ENCODE results near the gene ATP8A2. TPM values are rescaled to one million over a fixed set of nuclear protein-coding genes. Genes with fewer than 3 reads are reported as not detected.

The ATP8A2 gene
- total RNA-seq, 1 experiment from 2014 or later, result not detected

GRCh38 chr13:25876247-25876646 is 504.5 kb downstream of the ATP8A2 start:
- in situ Hi-C loops (cut with HindIII; ENCODE audit: low sequenced_read_pairs), result no loop called here

GRCh38 chr13:25879466-25879865 is 507.7 kb downstream of the ATP8A2 start:
- in situ Hi-C loops (cut with HindIII; ENCODE audit: low sequenced_read_pairs), result no loop called here
- DNase-seq (ENCODE audit: low spot score), result no peak

More at GRCh38 chr13:25876247-25876646, 504.5 kb downstream of the ATP8A2 start:
- DNase-seq (ENCODE audit: low spot score), result no peak

DNA sequence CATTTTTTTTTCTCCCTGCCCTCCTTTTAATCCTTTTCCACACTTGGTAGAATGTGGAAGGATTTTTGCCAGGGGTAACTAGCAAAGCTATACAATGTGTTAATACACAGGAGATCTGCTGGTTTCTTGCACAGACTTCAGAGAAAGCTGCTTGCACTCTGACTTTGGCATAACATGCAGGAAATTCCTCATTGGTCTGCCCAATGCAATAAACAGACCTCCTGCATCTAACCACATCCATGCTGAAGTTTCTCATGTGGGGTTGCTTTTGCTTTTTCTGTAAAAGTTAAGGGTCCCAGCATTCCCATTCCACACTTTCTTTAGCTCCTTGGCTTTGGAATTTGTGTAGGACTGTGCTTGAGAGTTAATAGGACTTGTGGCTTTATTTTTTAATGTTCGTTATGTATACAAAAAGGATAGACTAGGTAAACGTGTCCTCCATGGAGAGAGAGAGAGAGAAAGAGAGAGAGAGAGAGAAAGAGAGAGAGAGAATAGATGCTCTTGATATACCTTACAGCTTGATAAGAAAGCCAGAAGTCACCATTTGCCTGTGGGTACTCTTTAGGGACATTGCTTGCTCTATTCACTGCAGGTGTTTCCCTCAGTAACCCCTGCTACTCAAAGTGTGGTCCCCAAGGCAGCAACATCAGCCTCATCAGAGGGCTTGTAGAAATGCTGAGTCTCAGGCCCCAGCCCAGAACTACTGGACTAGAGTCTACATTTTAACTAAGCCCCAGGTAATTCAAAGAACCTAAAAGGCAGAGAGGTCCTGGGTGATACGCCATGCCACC is 509.6 kb downstream of the ATP8A2 start:
- DNase-seq (ENCODE audit: low spot score), result no peak
- in situ Hi-C loops (cut with HindIII; ENCODE audit: low sequenced_read_pairs), result no loop called here

DNA sequence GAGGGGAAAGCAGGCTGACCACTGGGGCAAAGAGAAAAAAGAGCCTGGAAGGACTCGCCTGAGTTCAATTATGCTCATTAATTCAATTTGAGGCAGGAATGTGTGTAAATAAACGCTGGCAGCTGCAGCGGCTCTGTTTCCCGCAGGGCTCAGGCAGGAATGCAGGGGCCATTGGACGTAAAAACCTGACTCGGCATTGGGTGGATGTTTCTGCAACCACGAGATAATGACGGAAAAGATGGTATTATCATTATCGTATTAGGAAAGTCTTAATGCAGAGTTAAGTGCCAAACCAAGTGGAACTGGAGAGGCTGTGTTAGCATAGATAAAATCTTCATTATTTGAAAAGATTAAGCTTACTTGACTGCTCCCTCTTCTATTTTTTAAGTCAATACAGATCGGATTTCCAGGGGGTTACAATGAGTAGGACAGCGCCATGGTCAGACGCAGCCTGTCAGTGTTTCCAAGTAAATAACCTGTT is 510.2 kb downstream of the ATP8A2 start:
- no peak for DNase-seq (ENCODE audit: low spot score)
- in situ Hi-C loops (cut with HindIII; ENCODE audit: low sequenced_read_pairs), result no loop called here

GRCh38 chr13:25882466-25883357 is 510.9 kb downstream of the ATP8A2 start:
- in situ Hi-C loops (cut with HindIII; ENCODE audit: low sequenced_read_pairs), result no loop called here
- no peak for DNase-seq (ENCODE audit: low spot score)

DNA sequence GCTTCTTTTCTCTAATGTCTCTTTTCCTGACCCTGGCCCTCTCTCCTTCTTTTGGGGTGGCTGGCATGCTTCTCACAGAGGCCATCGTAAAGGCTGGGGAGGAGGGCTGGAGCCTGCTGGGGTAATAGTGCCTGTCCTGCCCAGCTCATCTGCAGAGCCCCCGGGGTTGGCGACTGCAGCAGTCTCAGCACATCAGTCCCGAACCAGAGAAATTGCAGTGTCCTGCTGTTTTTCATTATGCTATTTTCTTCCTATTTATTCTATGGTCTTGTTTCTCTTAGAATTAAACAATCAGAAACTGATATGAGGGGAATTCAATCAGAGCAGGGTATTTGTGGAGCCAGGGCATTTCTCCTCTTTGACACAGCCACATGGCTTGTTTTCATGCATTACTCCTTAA is 513.6 kb downstream of the ATP8A2 start:
- no peak for DNase-seq (ENCODE audit: low spot score)
- in situ Hi-C loops (cut with HindIII; ENCODE audit: low sequenced_read_pairs), result no loop called here

GRCh38 chr13:25886438-25887214 is 514.9 kb downstream of the ATP8A2 start:
- in situ Hi-C loops (cut with HindIII; ENCODE audit: low sequenced_read_pairs), result no loop called here
- no peak for DNase-seq (ENCODE audit: low spot score)

- no peak for DNase-seq (ENCODE audit: low spot score)
- in situ Hi-C loops (cut with HindIII; ENCODE audit: low sequenced_read_pairs), result no loop called here
Observed at GRCh38 chr13:25887962-25888655, 516.3 kb downstream of the ATP8A2 start.

DNA sequence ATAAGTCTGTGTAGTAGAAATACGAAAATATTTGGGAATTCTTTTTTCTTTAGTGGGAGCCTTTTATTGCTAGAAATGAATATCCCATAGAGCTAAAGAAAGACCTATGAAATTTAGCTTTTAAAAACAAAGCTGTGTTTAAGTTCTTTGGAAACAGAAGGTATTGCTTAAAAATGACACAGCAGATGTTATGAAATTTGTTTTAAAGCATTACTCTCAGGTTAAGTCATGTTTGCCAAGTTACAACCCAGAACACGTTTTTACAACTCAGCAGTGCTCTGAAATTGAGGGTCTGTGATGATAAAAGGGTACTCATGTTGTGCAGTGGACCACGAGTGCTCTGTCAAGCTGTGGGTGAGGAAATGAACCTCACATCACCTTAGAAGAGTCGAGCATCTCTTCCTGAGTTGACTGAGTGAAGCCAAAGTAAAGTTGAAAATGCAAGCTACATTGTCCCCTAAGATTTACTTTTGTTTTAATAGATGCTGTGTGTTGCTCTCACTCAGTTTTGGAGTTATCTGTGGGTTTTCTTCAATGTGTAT is 519.0 kb downstream of the ATP8A2 start:
- DNase-seq (ENCODE audit: low spot score), result no peak
- in situ Hi-C loops (cut with HindIII; ENCODE audit: low sequenced_read_pairs), result no loop called here

GRCh38 chr13:25898991-25899390 is 527.2 kb downstream of the ATP8A2 start:
- in situ Hi-C loops (cut with HindIII; ENCODE audit: low sequenced_read_pairs), result no loop called here
- DNase-seq (ENCODE audit: low spot score), result peak; percentile 81

DNA sequence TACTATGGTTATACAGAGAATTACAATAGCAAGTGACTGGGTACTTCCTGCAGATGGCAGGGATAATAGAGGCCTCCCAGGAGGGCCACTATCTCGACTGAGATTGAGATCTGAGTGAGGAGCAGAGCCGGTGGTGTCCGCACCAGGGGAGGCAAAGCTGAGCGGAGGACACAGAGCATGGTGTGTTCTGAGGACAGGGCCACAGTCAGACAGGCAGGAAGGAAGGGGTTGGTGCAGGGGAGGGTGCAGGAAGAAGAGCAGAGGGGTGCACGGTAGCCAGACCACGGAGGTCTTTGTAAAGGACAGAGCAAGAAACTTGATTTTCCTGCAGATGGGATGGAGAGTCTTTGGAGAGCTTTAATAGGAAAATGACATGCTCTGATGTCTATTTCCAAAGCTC is 527.7 kb downstream of the ATP8A2 start:
- DNase-seq (ENCODE audit: low spot score), result no peak
- in situ Hi-C loops (cut with HindIII; ENCODE audit: low sequenced_read_pairs), result no loop called here

DNA sequence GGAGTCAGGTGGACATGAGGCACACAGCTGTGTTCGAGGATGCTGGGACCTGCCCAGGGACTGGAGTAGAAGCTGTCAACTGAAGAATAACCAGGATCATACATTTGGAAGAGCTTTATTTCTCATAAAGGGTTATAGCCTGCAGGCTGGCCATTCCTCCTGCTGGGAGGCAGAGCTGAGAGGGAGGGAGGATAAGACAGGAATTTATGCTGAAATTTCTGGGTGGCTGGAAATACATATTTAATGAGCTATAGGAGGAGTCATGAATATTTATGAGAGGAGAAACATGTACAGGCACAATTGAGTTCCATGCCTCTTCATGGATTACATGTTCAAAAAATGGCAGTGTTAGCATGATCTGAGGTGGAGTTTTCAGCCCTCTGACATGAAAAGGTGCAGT is 528.2 kb downstream of the ATP8A2 start:
- no peak for DNase-seq (ENCODE audit: low spot score)
- in situ Hi-C loops (cut with HindIII; ENCODE audit: low sequenced_read_pairs), result no loop called here

GRCh38 chr13:25901460-25902376 is 529.9 kb downstream of the ATP8A2 start:
- in situ Hi-C loops (cut with HindIII; ENCODE audit: low sequenced_read_pairs), result no loop called here
- no peak for DNase-seq (ENCODE audit: low spot score)

GRCh38 chr13:25902455-25902854 is 530.7 kb downstream of the ATP8A2 start:
- no peak for DNase-seq (ENCODE audit: low spot score)
- in situ Hi-C loops (cut with HindIII; ENCODE audit: low sequenced_read_pairs), result no loop called here

DNA sequence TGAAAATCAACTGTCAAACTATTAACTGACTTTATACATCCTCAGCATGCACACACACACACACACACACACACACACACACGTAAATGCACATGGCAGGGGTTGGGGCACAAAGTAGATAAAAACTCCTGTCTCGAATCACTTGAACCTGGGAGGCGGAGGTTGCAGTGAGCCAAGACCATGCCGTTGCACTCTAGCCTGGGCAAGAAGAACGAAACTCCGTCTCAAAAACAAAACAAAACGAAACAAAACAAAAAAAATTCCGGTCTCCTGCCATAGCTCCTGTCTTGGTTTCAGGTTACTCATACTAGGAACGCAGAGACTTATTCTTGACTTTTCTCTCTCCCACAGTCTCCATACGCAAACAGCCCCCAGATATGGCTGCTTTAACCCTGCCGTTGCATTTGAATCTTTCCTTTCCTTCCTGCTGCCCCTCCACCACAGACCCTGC is 531.1 kb downstream of the ATP8A2 start:
- in situ Hi-C loops (cut with HindIII; ENCODE audit: low sequenced_read_pairs), result no loop called here
- DNase-seq (ENCODE audit: low spot score), result no peak

DNA sequence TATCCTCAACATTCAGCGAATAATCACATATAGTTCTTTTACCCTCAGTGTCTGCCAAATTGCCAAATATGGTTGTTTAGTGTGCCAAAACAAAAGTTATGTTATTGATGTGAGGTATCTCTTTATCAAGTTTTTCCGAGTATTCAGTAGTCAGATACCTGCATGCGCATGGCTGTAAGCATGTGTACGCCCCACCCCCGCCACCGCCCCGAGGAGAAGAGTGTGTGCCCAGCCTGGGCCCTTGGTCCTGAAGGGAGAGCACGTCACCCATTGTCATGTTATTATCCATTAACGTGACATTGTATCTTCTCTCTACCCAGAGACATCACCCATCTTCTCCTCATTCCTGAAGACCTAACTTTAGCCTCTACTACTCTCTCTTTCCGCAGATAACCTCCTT is 533.1 kb downstream of the ATP8A2 start:
- in situ Hi-C loops (cut with HindIII; ENCODE audit: low sequenced_read_pairs), result no loop called here
- DNase-seq (ENCODE audit: low spot score), result no peak

DNA sequence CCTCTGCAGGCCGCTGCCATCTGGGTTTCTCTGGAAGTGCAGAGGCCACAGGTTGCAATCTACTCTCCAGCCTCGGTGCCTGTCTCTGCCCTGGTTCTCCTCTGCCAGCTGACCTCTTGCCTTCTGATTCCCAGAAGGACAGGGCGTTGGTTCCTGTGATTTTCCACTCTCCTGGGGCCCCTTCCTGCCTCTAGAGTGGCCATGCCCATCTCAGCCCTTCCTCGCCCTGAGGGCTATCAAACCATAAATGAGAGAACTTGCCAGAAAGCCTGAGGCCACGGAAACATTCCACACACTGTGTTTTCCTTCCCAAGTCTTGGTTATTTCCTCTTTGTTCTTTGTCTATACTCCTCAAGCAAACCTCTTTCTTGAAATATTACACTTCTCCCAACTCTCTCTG is 533.8 kb downstream of the ATP8A2 start:
- in situ Hi-C loops (cut with HindIII; ENCODE audit: low sequenced_read_pairs), result no loop called here
- DNase-seq (ENCODE audit: low spot score), result no peak
